ENCODE data around the gene G2E3.

GRCh38 chr14:30621354-30621939, 62.5 kb downstream of the G2E3 start:
- TF ChIP-seq POLR2AphosphoS5 (IDR thresholded peaks at IDR 0.05; ENCODE audit: low read depth, low read length) = no peak
- no peak for TF ChIP-seq TAF1 (IDR thresholded peaks at IDR 0.05; ENCODE audit: borderline replicate concordance, insufficient read depth, low read length)
- no peak for TF ChIP-seq SIN3A (IDR thresholded peaks at IDR 0.05; ENCODE audit: borderline replicate concordance, insufficient read depth, low read length)

Data from PFSK-1 (cell line).